ENCODE results near the gene TMEM40. TPM values are rescaled to one million over a fixed set of nuclear protein-coding genes. Genes with fewer than 3 reads are reported as not detected.

TMEM40 gene
- total RNA-seq, 1 experiment from 2014 or later: not detected

- no peak overlapping the region for H3K4me2 ChIP-seq (ENCODE audit: insufficient read depth, insufficient read length, low read length)
- no peak overlapping the region for H2BK120ac ChIP-seq (ENCODE audit: low read depth, low read length, poor library complexity, severe bottlenecking)
- H3T11ph ChIP-seq (ENCODE audit: low read length): no peak overlapping the region
- Mint-ChIP-seq H3K36me3 (ENCODE audit: insufficient read depth in 1 of 3, low read depth in 3 of 3) (peaks cover 2 to 18% (median 12%) of the 10 kb centered on the region in 3 experiments; a peak in 6 of 7 replicates), H3K9me3 (no peaks in the 10 kb centered on the region), H3K4me1 (peaks cover 16 to 22% of the 10 kb centered on the region in 2 experiments), H3K4me3 (peak overlapping the region; percentile 21 to 76; a peak in 3 of 5 replicates), H3K27me3 (ENCODE audit: low read depth) (peaks cover 1% of the 10 kb centered on the region; the same call in 1 of the 2 replicates), H3K27ac (peak overlapping the region in 1 of 3 experiments; percentile 56; a peak in 2 of 7 replicates)
- no peaks in the 10 kb centered on the region for H3K9me3 ChIP-seq (ENCODE audit: control insufficient read depth, low read depth, low read length)
- peaks cover 4% of the 10 kb centered on the region for H3K23me2 ChIP-seq (ENCODE audit: insufficient read length, low read depth, low read length, poor library complexity, severe bottlenecking)
- no CpG with 5 or more reads among the region's 2 CpGs for WGBS (ENCODE audit: extremely low coverage, insufficient read length, low lambda C conversion rate)
- no peak for DNase-seq
- no peaks in the 10 kb centered on the region for H3K79me1 ChIP-seq (ENCODE audit: insufficient read depth, low read depth, low read length, poor library complexity, severe bottlenecking)
- no peak overlapping the region for H3K4ac ChIP-seq (ENCODE audit: low read depth, low read length)
- H2BK15ac ChIP-seq (ENCODE audit: low read depth, low read length): no peak overlapping the region
- H4K20me1 ChIP-seq (ENCODE audit: control insufficient read depth, insufficient read depth, insufficient read length): no peaks in the 10 kb centered on the region
- no peak overlapping the region for H3K56ac ChIP-seq (ENCODE audit: insufficient read length, low read depth, low read length)
- no peak overlapping the region for H2AFZ ChIP-seq (ENCODE audit: low read length)
- no peak overlapping the region for H3K27ac ChIP-seq (ENCODE audit: insufficient read length, low read depth, low read length)
- H4K8ac ChIP-seq (replicated peaks; ENCODE audit: insufficient read length, low read depth, low read length): no peak overlapping the region
- no peak overlapping the region for H2BK12ac ChIP-seq (ENCODE audit: insufficient read length, low read depth, low read length)
- no peak for TF ChIP-seq CTCF (conservative IDR thresholded peaks at IDR 0.05)
- no peak overlapping the region for H3K14ac ChIP-seq (ENCODE audit: insufficient read depth, low read length)
- H3K9ac ChIP-seq (ENCODE audit: extremely low read depth, insufficient read length, low read length): no peak overlapping the region
- no peak overlapping the region for H4K91ac ChIP-seq (ENCODE audit: insufficient read length, low read depth, low read length)
- no peaks in the 10 kb centered on the region for H3K27me3 ChIP-seq (ENCODE audit: insufficient read depth, low read length)
- H2AK5ac ChIP-seq (ENCODE audit: insufficient read length, low read length): no peak overlapping the region
- H3K18ac ChIP-seq (ENCODE audit: insufficient read length, low read depth, low read length): no peak overlapping the region
- H4K5ac ChIP-seq (ENCODE audit: insufficient read length, low read depth, low read length): no peak overlapping the region
- H3K4me1 ChIP-seq (ENCODE audit: insufficient read depth, low read length): no peaks in the 10 kb centered on the region
- no peak overlapping the region for H3K23ac ChIP-seq (ENCODE audit: insufficient read length, low read depth, low read length)
- H2BK5ac ChIP-seq (ENCODE audit: insufficient read length, low read length): no peak overlapping the region
- H3K79me2 ChIP-seq (ENCODE audit: insufficient read depth, low read length): no peaks in the 10 kb centered on the region
- H2BK20ac ChIP-seq (ENCODE audit: low read depth, low read length, poor library complexity, severe bottlenecking): no peak overlapping the region
Measured at GRCh38 chr3:12808587-12808986, 49.5 kb upstream of the TMEM40 start.

Data from H9 (cell line).